COLO668 (cell line): ENCODE measurements around the gene KDM5A.
"Not testable (repeated sequence)": the region's sequence is repeated elsewhere in the genome, so short reads cannot be mapped to it uniquely, and the experiment has no call there.

ENCODE experiments used
- DNase-seq: peaks from one replicate; lab custom pipeline; 2025; ENCODE audit not compliant: unreplicated experiment; lab: John Stamatoyannopoulos, UW

The KDM5A gene

GRCh38 chr12:242496-242895 is 146.6 kb downstream of the KDM5A start:
- DNase-seq: no peak

DNA sequence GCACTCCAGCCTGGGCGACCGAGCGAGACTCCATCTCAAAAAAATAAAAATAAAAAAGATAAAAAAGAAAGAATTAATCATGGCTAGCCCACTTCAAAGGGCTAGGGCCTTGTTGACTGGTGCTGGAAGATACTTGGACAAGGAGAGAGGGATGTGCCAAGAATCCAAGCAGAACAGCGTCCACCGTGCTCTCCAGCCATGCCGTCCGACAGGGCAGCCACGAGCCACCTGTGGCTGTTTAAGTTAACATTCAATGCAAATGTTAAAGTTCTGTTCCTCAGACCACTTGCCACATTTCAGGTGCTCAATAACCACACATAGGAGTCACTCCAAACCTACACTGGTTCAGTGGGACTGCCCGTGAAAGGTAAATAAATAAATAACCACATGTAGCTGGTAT is 147.9 kb downstream of the KDM5A start:
- no peak for DNase-seq

DNA sequence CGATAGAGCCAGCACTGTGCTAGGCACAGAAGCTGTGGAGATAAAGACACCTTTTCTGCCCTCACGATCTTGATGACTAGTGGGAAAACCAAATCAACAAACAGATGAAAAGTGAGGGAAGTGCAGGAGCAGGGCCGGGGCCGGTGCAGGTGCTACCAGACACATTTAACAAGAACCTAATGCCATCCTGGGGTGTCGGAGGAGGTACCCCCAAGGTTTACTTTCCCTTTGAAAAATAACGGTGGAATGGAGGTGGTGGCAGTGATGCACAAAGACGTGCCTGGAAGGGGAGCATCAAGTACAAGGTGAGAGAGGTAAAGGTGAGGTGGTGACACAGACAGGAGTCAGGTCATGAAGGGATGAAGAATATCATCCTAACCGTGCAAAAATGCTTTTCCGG is 148.6 kb downstream of the KDM5A start:
- DNase-seq: no peak

DNA sequence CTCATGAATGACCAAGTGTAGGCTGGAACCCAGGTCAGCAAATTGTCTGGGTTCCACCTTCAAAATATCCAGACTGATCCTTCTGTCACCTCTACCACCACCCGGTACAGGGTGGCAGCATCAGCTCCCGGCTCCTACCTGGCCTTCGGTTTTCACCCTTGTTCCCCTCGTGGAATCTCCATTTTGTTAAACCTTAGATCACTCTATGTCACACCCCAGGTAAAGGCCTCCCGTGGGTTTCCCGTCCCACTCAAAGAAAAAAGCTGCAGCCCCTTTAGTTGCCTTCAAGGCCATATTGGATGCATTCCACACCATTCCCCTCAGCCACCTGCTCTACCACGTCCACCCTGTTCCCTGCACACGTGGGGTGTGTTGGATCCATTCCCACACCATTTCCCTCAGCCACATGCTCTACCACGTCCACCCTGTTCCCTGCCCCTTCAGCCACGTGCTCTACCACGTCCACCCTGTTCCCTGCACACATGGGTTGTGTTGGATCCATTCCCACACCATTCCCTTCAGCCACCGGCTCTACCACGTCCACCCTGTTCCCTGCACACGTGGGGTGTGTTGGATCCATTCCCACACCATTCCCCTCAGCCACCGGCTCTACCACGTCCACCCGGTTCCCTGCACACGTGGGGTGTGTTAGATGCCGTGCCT is 150.3 kb downstream of the KDM5A start:
- DNase-seq: no peak

DNA sequence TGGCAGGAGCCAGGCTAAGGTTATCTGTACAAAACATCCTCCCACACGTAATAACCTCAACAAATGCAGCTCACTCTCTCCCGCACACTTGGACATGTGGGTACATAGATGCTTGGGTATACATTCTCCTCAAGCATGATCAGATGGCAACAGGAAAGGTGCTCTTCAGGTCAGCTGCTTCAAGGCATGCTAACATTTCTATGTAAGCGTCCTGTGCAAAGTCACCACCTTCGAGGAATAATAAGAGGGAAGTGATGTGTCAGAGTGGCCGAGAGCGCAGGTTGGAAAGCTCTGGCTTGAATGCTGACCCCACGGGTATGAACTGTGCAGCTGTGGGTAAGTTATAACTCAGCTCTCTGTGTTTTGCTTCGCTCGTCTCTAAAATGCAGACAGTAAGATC is 151.0 kb downstream of the KDM5A start:
- no peak for DNase-seq

- no peak for DNase-seq
Observed at GRCh38 chr12:237026-237815, 151.9 kb downstream of the KDM5A start.

GRCh38 chr12:236445-236844 is 152.7 kb downstream of the KDM5A start:
- DNase-seq: no peak

- not testable (repeated sequence) for DNase-seq
Observed at GRCh38 chr12:235967-236366, 153.2 kb downstream of the KDM5A start.

DNA sequence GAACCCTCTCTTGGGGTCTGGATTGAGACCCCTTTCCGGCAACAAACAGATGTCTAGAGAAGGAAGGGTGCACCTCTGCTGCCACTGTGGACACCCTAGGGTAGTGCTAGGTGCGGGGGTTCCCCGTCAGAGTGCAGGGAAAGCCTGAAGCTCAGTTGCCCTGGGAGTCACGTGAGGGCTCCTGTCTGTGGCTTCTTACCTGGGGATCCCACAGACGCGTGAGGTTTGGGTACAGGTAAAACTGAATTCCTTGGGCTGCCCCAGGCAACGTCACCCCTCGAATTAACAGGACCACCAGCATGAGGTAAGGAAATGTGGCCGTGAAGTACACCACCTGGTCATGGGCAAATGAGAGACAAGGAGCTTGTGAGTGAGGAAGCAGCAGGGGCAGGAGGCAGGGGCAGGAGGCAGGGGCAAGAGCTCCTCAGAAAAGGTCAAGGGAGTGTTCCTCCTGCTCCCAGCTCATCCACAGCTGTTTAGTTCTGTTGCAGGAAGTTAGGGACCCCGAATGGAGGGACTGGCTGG is 154.2 kb downstream of the KDM5A start:
- no peak for DNase-seq

DNA sequence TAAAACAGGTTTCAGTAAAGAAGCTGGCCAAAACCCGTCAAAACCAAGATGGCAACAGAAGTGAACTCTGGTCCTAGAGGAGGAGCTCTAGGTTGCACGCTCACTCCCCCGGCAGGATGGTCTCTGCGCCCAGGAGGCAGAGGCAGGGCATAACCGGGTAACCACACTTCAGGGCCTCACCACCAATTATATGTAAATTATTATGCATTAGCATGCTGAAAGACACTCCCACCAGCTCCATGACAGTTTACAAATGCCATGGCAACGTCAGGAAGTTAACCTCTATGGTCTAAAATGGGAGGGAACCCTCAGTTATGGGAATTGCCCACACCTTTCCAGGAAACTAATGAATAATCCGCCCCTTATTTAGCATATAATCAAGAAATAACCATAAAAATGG is 155.1 kb downstream of the KDM5A start:
- no peak for DNase-seq

- no peak for DNase-seq
Observed at GRCh38 chr12:233615-233968, 155.5 kb downstream of the KDM5A start.

GRCh38 chr12:232731-233614 is 156.1 kb downstream of the KDM5A start:
- no peak for DNase-seq

DNA sequence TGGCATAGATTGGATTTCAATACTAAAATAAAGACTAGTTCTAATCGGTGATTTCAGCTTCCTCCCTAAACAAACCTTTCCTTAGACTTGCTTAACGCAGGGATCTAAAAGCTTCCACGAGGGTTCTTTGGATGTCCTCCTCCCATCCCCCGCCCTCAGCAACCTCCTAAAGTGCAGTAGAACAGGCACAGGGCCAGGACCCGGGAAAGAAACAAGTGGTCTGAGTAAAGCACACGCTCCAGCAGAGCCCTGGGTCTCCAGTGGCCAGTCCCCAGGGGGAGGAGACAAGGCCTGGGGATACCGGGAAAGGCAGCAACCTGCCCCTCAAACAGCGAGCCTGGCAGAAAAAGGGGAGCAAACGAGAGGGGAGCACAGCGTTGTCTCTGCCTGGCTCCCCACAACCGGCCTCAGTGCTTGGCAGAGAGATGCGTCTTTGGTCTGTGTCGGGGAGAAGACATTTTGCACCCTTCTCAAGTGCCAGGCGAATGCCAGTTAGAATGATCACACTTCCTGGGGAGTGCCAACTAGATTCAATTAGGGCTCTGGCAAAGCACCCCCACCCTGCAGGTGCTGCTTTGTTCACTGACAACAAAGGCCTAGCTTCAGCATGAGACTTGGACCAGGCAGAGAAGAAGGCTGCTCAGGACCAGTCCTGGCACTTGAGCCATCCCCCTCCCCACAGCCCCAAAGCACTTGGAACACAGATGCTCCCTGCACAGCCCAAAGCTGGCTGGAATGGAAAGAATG is 158.0 kb downstream of the KDM5A start:
- DNase-seq: no peak
